Fibroblast of mammary gland (primary cell): Measurements from ENCODE around the gene TCF7.

Experiments
- DNase-seq: peaks from one replicate; pipeline ENCODE4 v3.0.0-alpha.2; 2010; ENCODE audit warnings: low read depth
- H3K4me3 ChIP-seq: 2 replicates; pipeline ENCODE4 v1.5.1; 2011; ENCODE audit warnings: low read depth, mild to moderate bottlenecking, low read length, moderate library complexity; ENCODE audit not compliant: control insufficient read depth
- TF ChIP-seq, protein P1 (sequence below): conservative IDR thresholded peaks from 2 replicates; pipeline ENCODE4 v1.5.1; 2011; ENCODE audit warnings: low read depth, low read length, inconsistent platforms; ENCODE audit not compliant: control insufficient read depth, insufficient read depth

Gene TCF7

DNA sequence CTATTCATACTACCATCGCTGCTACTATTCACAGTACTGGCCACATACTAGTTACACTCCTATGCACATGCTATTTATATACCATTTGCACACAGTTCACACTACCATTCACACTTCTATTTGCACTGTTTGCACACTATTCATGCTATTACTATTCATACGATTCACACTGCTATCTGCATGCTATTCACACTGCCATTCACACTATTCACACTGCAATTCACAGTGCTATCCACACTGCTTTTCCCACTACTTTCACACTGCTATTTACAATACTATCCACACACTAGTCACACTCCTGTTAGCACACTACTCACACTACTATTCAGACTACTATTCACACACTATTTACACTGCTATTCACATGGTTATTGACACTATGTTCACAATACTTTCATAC lies 39.4 kb upstream of the TCF7 start:
- no peak for DNase-seq
- no peak overlapping the region for H3K4me3 ChIP-seq
- TF ChIP-seq, protein P1, sequence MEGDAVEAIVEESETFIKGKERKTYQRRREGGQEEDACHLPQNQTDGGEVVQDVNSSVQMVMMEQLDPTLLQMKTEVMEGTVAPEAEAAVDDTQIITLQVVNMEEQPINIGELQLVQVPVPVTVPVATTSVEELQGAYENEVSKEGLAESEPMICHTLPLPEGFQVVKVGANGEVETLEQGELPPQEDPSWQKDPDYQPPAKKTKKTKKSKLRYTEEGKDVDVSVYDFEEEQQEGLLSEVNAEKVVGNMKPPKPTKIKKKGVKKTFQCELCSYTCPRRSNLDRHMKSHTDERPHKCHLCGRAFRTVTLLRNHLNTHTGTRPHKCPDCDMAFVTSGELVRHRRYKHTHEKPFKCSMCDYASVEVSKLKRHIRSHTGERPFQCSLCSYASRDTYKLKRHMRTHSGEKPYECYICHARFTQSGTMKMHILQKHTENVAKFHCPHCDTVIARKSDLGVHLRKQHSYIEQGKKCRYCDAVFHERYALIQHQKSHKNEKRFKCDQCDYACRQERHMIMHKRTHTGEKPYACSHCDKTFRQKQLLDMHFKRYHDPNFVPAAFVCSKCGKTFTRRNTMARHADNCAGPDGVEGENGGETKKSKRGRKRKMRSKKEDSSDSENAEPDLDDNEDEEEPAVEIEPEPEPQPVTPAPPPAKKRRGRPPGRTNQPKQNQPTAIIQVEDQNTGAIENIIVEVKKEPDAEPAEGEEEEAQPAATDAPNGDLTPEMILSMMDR = no peak

DNA sequence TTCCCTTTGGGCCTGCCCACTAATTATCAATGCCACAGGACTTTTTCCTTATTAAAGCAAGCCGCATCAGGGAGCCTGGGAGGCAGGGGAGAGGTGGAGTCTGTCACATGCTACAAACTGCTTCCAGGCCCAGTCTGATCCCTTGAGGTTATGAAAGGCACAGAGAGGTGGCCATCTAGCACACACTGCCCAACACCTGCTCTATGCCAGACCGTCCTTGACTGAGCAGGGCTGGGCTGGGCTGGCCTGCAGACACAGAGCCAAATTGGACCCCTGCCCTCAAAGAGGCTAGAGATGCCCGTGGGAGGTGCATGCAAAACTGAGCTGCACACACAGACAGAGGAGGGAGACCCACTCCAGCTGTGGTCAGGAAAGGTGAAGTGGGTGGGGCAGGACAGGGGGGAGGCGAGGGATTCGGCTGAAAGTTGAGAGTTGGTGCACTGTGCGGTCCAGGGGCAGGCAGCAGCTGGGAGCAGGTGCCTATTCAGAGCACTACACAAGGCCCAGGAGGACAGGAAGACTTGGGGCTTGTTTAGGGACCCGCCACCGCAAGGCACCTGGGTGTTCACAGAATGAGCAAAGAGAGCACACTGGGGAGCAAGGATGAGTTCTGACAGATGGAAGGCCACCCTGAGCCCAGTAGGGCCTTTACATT lies 36.4 kb upstream of the TCF7 start:
- TF ChIP-seq, protein P1 = no peak
- DNase-seq = no peak
- H3K4me3 ChIP-seq = no peak overlapping the region

DNA sequence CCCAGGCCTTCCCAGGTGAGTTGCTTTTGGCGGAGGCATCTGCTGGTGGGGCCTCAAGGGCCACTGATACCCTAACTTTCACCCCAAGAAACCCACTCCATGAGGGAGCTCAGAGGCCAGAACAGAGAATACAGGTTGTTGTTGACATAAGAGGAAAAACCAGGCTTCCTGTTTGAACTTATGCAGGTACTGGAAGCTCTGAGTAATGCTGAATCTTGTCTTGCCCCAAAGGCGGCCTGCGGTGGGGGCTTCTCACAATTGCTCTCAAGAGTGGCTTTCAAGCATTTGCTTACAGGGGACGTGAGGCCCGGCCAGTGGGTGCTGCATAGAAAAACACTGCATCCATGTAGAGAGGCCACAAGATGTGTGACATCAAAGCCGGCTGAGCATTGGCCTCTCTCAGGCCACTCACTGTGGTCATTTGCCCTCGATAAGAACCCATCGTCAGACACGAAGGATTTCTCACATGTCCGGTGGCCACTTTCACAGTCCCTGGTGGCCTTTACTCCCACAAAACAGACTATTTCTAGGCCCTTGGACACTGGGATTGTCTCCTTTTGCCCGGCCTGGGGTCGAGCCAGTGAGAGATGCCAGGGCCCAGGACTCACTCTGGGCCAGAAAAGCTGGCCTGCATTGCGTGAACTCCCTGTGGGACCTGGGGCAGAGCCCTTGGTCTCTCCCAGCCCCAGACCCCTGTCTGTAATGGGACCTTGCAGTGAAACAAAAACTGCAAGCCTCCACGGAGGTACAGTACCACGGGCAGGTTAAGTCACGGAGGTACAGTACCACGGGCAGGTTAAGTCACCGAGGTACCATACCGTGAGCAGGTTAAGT lies 34.5 kb upstream of the TCF7 start:
- TF ChIP-seq, protein P1 = no peak
- no peak for DNase-seq
- no peak overlapping the region for H3K4me3 ChIP-seq

DNA sequence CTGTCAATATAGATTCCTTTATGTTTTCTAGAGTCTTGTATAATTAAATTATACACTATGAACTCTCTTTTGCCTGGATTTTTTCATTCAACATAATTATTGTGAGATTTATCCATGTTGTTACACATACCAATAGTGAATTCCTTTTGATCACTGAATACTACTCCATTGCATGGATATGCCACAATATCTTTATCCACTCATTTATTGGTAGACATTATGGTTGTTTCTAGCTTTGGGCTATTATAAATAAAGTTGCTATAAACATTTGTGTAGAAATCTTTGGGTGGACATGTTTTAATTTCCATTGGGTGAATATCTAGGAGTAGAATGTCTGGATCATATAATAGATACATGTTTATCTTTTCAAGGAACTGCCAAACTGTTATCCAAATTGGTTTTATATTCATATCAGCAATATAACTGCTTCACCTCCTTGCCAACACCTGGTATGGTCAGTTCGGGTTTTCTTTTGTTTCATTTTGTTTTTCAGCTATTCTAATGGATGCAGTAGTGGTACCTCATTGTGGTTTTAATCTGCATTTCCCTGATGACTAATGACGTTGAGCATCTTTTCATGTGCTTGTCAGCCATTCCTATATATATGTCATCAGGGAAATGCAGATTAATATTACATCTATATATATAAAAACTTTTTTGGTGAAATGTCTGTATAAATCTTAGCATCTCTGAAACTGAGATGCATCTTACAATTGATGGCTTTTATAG lies 32.1 kb upstream of the TCF7 start:
- H3K4me3 ChIP-seq = no peak overlapping the region
- DNase-seq = no peak
- TF ChIP-seq, protein P1 = no peak

DNA sequence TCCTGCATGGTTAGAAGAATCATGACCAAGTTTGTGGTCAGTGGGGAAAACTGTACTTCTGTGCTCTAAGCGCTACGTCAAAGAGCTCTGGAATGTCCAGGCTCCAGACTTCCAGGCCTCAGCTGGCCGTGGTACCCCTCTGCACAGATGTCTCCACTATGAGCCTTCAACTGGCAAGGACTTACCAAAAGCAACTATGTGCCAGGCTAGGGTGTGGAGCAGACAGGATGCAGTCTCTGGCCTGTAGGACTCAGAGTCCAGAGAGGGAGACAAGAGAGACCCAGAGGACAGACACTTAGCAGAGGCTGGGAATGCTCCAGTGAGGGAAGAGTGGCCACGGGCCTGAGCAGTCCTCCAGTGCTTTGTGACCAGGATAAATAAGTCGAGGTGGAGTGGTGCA lies 31.0 kb upstream of the TCF7 start:
- DNase-seq = no peak
- TF ChIP-seq, protein P1 = no peak
- no peak overlapping the region for H3K4me3 ChIP-seq

DNA sequence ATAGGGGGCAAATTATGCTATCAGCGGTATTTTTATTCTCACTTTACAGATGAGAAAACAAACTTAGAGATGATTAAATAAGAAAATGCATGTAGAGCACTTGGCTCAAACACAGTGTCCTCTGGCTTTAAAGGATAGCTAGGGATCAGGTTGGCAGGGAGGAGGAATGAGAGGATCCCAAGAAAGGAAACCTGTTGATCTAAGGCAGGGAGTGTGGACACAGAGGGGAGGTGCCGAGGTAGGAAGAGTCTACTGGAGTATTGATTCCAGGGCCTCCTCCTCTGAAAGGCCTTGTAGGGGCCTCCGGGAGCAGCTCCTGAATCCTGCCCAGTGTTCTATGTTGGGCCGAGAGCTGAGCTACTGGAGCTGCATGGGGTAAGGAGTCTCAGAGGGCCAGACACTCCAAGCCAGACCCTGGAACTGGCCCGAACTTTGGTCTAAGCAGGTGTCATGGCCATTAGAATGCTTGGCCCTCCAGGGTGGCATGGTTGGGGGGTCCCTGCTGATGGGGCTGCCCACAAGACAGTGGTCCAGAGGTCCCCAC lies 30.4 kb upstream of the TCF7 start:
- no peak overlapping the region for H3K4me3 ChIP-seq
- TF ChIP-seq, protein P1 = no peak
- no peak for DNase-seq
